SK-N-SH (cell line): ENCODE measurements around the gene CHSY1. TPM values are rescaled to one million over a fixed set of nuclear protein-coding genes. Genes with fewer than 3 reads are reported as not detected.

Source experiments
- CTCF ChIA-PET: fragments of 300-600, 350-600 bp; formaldehyde crosslinking; extraction: SDS; loops from one replicate; lab custom pipeline; 2021; lab: Yijun Ruan, JAX
- POLR2A ChIA-PET: fragments of 350-600 bp; sonication (Branson Sonifier 250); formaldehyde crosslinking; extraction: SDS; loops from one replicate; lab custom pipeline; 2020; ENCODE audit warnings: antibody characterized with exemption, inconsistent platforms; lab: Yijun Ruan, JAX
- DNase-seq: peaks from one replicate; pipeline ENCODE4 v3.0.0; 2012
- H2AFZ ChIP-seq: fragments of 200-600 bp; sonication (generic); 2 replicates; pipeline ENCODE4 v1.8.1; 2016; ENCODE audit warnings: antibody characterized with exemption, mild to moderate bottlenecking, low read depth
- H3F3A ChIP-seq: fragments of 200-600 bp; sonication (generic); replicated peaks from 2 replicates; pipeline ENCODE3; 2016; ENCODE audit warnings: antibody characterized with exemption, mild to moderate bottlenecking; ENCODE audit not compliant: insufficient read depth
- H3K27ac ChIP-seq, 2 experiments: fragments of 200-500 bp in 1 of 2; fragments of 200-600 bp in 1 of 2; sonication (Bioruptor generic) in 1 of 2; sonication (generic), shearing (Covaris generic) in 1 of 2; 2 replicates each; pipeline versions ENCODE4 v1.5.1 to v1.6.1; 2014 to 2016; ENCODE audit warnings: low read depth in 2 of 2, inconsistent platforms in 1 of 2, low read length in 1 of 2, mild to moderate bottlenecking in 1 of 2, mixed read lengths in 1 of 2
- H3K27me3 ChIP-seq: fragments of 200-600 bp; sonication (generic), shearing (Covaris generic); 2 replicates; pipeline ENCODE4 v1.6.1; 2016; ENCODE audit warnings: mixed run types; ENCODE audit not compliant: insufficient read depth
- H3K36me3 ChIP-seq, 2 experiments: fragments of 200-500 bp in 1 of 2; fragments of 200-600 bp in 1 of 2; sonication (Bioruptor generic) in 1 of 2; sonication (generic) in 1 of 2; replicated peaks in 1 of 2; 2 replicates each; pipeline versions ENCODE3 to v1.5.1; 2014 to 2016; ENCODE audit warnings: low read length in 1 of 2, mild to moderate bottlenecking in 1 of 2; ENCODE audit not compliant: insufficient read depth in 2 of 2, control insufficient read depth in 1 of 2
- H3K4me1 ChIP-seq, 2 experiments: fragments of 200-500 bp in 1 of 2; fragments of 200-600 bp in 1 of 2; sonication (Bioruptor generic) in 1 of 2; sonication (generic), shearing (Covaris generic) in 1 of 2; 2 replicates each; pipeline versions ENCODE4 v1.5.1 to v1.6.1; 2014 to 2016; ENCODE audit warnings: low read depth in 1 of 2, low read length in 1 of 2, mixed run types in 1 of 2; ENCODE audit not compliant: insufficient read depth in 2 of 2, control insufficient read depth in 1 of 2
- H3K4me2 ChIP-seq: fragments of 200-600 bp; sonication (generic), shearing (Covaris generic); 2 replicates; pipeline ENCODE4 v1.6.1; 2017; ENCODE audit warnings: mixed run types
- H3K4me3 ChIP-seq, 2 experiments: fragments of 200-500 bp in 1 of 2; fragments of 200-600 bp in 1 of 2; sonication (Bioruptor generic) in 1 of 2; sonication (generic), shearing (Covaris generic) in 1 of 2; 2 replicates each; pipeline versions ENCODE4 v1.5.1 to v1.8.1; 2014 to 2016; ENCODE audit warnings: low read depth in 2 of 2, inconsistent platforms in 1 of 2, low read length in 1 of 2, mild to moderate bottlenecking in 1 of 2, mixed read lengths in 1 of 2, moderate library complexity in 1 of 2
- H3K79me2 ChIP-seq: fragments of 200-600 bp; sonication (generic); 2 replicates; pipeline ENCODE4 v1.8.1; 2017; ENCODE audit warnings: mild to moderate bottlenecking; ENCODE audit not compliant: insufficient read depth
- H3K9ac ChIP-seq: fragments of 200-600 bp; sonication (generic); 2 replicates; pipeline ENCODE4 v1.6.1; 2017; ENCODE audit warnings: mixed run types
- H3K9me2 ChIP-seq: fragments of 200-600 bp; sonication (generic); 2 replicates; pipeline ENCODE4 v1.6.1; 2017; ENCODE audit warnings: mixed run types
- H3K9me3 ChIP-seq: fragments of 200-600 bp; sonication (generic); 2 replicates; pipeline ENCODE4 v1.6.1; 2017; ENCODE audit warnings: mixed run types, mild to moderate bottlenecking, moderate library complexity
- H4K20me1 ChIP-seq: fragments of 200-600 bp; sonication (generic); 2 replicates; pipeline ENCODE4 v1.6.1; 2017; ENCODE audit warnings: mild to moderate bottlenecking, mixed run types; ENCODE audit not compliant: insufficient read depth
- CHD2 ChIP-seq: fragments of 150-350 bp; IDR thresholded peaks from 2 replicates; pipeline ENCODE4 v1.6.1; 2018; ENCODE audit warnings: low read length; ENCODE audit not compliant: partially characterized antibody
- CTCF ChIP-seq: fragments of 200-600 bp; sonication (generic); IDR thresholded peaks from 2 replicates; pipeline ENCODE4 v1.6.1; 2017; ENCODE audit warnings: antibody characterized with exemption, mild to moderate bottlenecking, moderate library complexity
- ELF1 ChIP-seq: IDR thresholded peaks from 2 replicates; pipeline ENCODE4 v1.4.0; 2012
- FOXJ3 ChIP-seq: sonication (generic); formaldehyde crosslinking; IDR thresholded peaks from 2 replicates; pipeline ENCODE4 v1.5.1; 2020; ENCODE audit warnings: mild to moderate bottlenecking, missing genetic modification reagents
- GABPA ChIP-seq: IDR thresholded peaks from 2 replicates; pipeline ENCODE4 v1.4.0; 2012; ENCODE audit warnings: low read depth, mild to moderate bottlenecking
- GATA2 ChIP-seq: sonication (generic); formaldehyde crosslinking; IDR thresholded peaks from 2 replicates; pipeline ENCODE4 v1.5.0; 2020; ENCODE audit warnings: mild to moderate bottlenecking, missing genetic modification reagents
- IRF3 ChIP-seq: fragments of 150-350 bp; IDR thresholded peaks from 2 replicates; pipeline ENCODE4 v1.6.1; 2016; ENCODE audit warnings: mild to moderate bottlenecking, low read depth, low read length
- JUND ChIP-seq: IDR thresholded peaks from 2 replicates; pipeline ENCODE4 v1.4.0; 2012
- MAX ChIP-seq: IDR thresholded peaks from 2 replicates; pipeline ENCODE4 v1.4.0; 2012; ENCODE audit warnings: low read depth
- MXI1 ChIP-seq: IDR thresholded peaks from 2 replicates; pipeline ENCODE4 v1.6.1; 2012; ENCODE audit warnings: mild to moderate bottlenecking, low read depth, low read length, improper control_type of control experiment
- NRF1 ChIP-seq: IDR thresholded peaks from 2 replicates; pipeline ENCODE4 v1.6.1; 2012; ENCODE audit warnings: low read depth, mild to moderate bottlenecking, low read length
- PBX3 ChIP-seq: IDR thresholded peaks from 2 replicates; pipeline ENCODE4; 2012
- POLR2AphosphoS5 ChIP-seq: IDR thresholded peaks from 2 replicates; pipeline ENCODE4 v1.6.1; 2012; ENCODE audit warnings: low read depth, low read length
- RAD21 ChIP-seq: IDR thresholded peaks from 2 replicates; pipeline ENCODE4 v1.6.1; 2012; ENCODE audit warnings: mild to moderate bottlenecking, low read length
- RCOR1 ChIP-seq: fragments of 150-350 bp; IDR thresholded peaks from 2 replicates; pipeline ENCODE4 v1.6.1; 2017; ENCODE audit warnings: antibody characterized with exemption, low read length
- RFX5 ChIP-seq: IDR thresholded peaks from 2 replicates; pipeline ENCODE4 v1.6.1; 2012; ENCODE audit warnings: mild to moderate bottlenecking, improper control_type of control experiment, low read length
- RXRA ChIP-seq: IDR thresholded peaks from 2 replicates; pipeline ENCODE4 v1.4.0; 2012; ENCODE audit warnings: low read depth, mild to moderate bottlenecking, borderline replicate concordance
- SMC3 ChIP-seq: IDR thresholded peaks from 2 replicates; pipeline ENCODE4 v1.6.1; 2012; ENCODE audit warnings: low read depth, low read length, improper control_type of control experiment
- TCF12 ChIP-seq: IDR thresholded peaks from 2 replicates; pipeline ENCODE4 v1.4.0; 2012
- TEAD4 ChIP-seq: IDR thresholded peaks from 2 replicates; pipeline ENCODE4 v1.4.0; 2012; ENCODE audit warnings: mild to moderate bottlenecking, borderline replicate concordance; ENCODE audit not compliant: insufficient read depth
- WGBS: methylation state at CpG from one replicate; pipeline ENCODE4 v1.1.6; 2017; ENCODE audit warnings: low lambda C conversion rate; 5-methylcytosine and 5-hydroxymethylcytosine counted together
- polyA plus RNA-seq, 3 experiments: library from polyadenylated mRNA; depleted of rRNA; stranded (reverse); fragments of >200 nt; gene quantifications; 2 replicates each; pipeline ENCODE4 v1.2.3, GENCODE V29; 2012

The CHSY1 gene
- polyA plus RNA-seq, 1 of the 3 experiments (the other 2 are of a cell fraction): 15.7 TPM

- CTCF ChIA-PET: no interaction called here
- H3K27me3 ChIP-seq: no peaks in the 10 kb centered on the region
- H3K4me3 ChIP-seq: no peak overlapping the region
- peaks cover 79% of the 10 kb centered on the region for H4K20me1 ChIP-seq
- POLR2A ChIA-PET: no interaction called here
- H3K79me2 ChIP-seq: peaks cover 85% of the 10 kb centered on the region
- no peaks in the 10 kb centered on the region for H3K9me3 ChIP-seq
- H3K4me2 ChIP-seq: no peak overlapping the region
- H3K9ac ChIP-seq: no peak overlapping the region
- peak overlapping the region in 1 of 2 experiments; percentile 5; a peak in 1 of 4 replicates for H3K27ac ChIP-seq
- over 99% methylated on average over 16 of the region's 16 CpGs for WGBS
- H3F3A ChIP-seq: peaks cover 19% of the 10 kb centered on the region
- no peak overlapping the region for H2AFZ ChIP-seq
- H3K36me3 ChIP-seq: no peaks in the 10 kb centered on the region
- no peaks in the 10 kb centered on the region for H3K9me2 ChIP-seq
- TF ChIP-seq RCOR1 (no peak), SMC3 (no peak), TCF12 (no peak), MXI1 (no peak), IRF3 (no peak), GABPA (no peak), TEAD4 (no peak)
- TF ChIP-seq, all 33 proteins: peak for 0
- H3K4me1 ChIP-seq: peaks cover 34 to 58% of the 10 kb centered on the region in 2 experiments
- DNase-seq: no peak
Observed at GRCh38 chr15:101198031-101198575, 53.7 kb downstream of the CHSY1 start.

GRCh38 chr15:101194546-101195125 lies 57.2 kb downstream of the CHSY1 start:
- WGBS: 90% methylated on average over 8 of the region's 8 CpGs
- Histone ChIP-seq H3K27ac (peak overlapping the region in 1 of 2 experiments; percentile 43; a peak in 1 of 4 replicates), H3K9me3 (no peaks in the 10 kb centered on the region), H3K27me3 (no peaks in the 10 kb centered on the region), H3K4me3 (no peak overlapping the region), H4K20me1 (peaks cover 90% of the 10 kb centered on the region), H3K4me2 (no peak overlapping the region), H3K4me1 (peaks cover 20 to 51% of the 10 kb centered on the region in 2 experiments; a peak in 3 of 4 replicates), H2AFZ (no peak overlapping the region), H3K9me2 (no peaks in the 10 kb centered on the region), H3K79me2 (peaks cover 100% of the 10 kb centered on the region), H3K9ac (no peak overlapping the region), H3F3A (peaks cover 2% of the 10 kb centered on the region), H3K36me3 (no peaks in the 10 kb centered on the region)
- CTCF ChIA-PET: interaction anchor here (0.9 to 1.4 kb wide), 2 partner anchors 57 to 186 kb away, joined by 3 to 5 read pairs; partner anchors contain the start of gene CHSY1
- DNase-seq: no peak
- POLR2A ChIA-PET: no interaction called here
- TF ChIP-seq GATA2 (CRISPR knock-in tag): no peak
- TF ChIP-seq RXRA: no peak
- no peak for TF ChIP-seq PBX3
- no peak for TF ChIP-seq TEAD4
- no peak for TF ChIP-seq MAX
- TF ChIP-seq POLR2AphosphoS5: no peak
- TF ChIP-seq IRF3: no peak
- no peak for TF ChIP-seq CTCF
- no peak for TF ChIP-seq TCF12
- no peak for TF ChIP-seq CHD2
- TF ChIP-seq NRF1: no peak
- no peak for TF ChIP-seq RAD21
- no peak for TF ChIP-seq ELF1
- no peak for TF ChIP-seq FOXJ3 (CRISPR knock-in tag)
- TF ChIP-seq SMC3: no peak
- TF ChIP-seq RFX5: no peak
- no peak for TF ChIP-seq JUND
